GM11168 (cell line): Measurements from ENCODE around the gene PKNOX2.

Experiments used
- in situ Hi-C: fragments of 300-500 bp; cut with MboI; formaldehyde crosslinking; loops from one replicate; pipeline ENCODE4 v1.12.0; 2022; ENCODE audit warnings: low sequenced_read_pairs; ENCODE audit not compliant: unreplicated experiment

The PKNOX2 gene

DNA sequence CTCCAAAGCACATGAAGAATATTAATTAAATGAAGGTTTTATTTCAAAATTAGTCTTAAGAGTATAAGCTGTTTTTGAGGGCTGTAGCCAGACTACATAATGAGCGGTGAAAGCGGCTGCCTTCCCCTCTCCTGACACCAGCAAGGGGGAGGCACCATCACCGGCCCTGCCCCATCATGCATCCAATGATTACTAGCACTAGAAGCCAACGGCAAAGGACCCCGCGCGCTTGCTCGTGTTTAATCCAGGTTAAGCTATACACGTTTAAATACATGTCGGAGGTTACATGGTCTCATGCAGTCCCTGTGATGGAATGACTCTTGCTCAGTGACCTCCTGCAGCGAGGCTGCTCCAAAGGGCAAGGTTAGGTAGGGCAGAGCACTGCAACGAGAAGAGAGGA, 281.2 kb downstream of the PKNOX2 start:
- in situ Hi-C loops: no loop called here

DNA sequence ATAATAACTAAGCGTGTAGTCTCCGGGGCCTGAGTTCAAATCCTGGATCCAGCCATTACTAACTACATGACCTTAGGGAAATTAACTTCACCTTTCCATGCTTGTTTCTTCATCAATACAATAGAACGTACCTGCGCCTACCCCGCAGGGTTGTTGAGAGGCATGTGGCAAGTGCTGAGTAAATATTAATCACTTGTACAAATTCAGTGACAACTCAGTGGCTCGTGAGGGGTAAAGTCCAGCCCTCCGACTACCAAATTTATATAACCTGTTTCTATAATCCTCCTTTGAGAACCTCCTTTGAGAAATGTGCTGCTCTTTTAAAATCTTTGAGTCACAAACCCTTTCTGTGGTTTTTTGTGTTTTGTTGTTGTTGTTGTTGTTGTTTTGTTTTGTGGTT, 281.7 kb downstream of the PKNOX2 start:
- in situ Hi-C loops: no loop called here

DNA sequence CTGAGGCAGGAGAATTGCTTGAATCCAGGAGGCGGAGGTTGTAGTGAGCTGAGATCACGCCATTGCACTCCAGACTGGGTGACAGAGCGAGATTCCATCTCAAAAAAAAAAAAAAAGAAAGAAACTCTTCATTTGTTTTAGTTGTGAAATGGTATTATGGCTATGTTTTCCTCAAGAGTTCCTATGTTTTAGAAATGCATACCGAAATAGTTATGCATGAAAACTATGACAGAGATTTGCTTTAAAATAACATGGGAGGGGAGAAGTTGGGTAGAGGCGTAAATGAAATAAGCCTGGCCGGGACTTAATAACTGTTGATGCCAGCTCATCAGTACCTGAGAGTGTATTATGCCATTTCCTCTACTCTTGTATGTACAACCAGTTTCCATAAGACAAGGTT, 283.2 kb downstream of the PKNOX2 start:
- in situ Hi-C loops: no loop called here

DNA sequence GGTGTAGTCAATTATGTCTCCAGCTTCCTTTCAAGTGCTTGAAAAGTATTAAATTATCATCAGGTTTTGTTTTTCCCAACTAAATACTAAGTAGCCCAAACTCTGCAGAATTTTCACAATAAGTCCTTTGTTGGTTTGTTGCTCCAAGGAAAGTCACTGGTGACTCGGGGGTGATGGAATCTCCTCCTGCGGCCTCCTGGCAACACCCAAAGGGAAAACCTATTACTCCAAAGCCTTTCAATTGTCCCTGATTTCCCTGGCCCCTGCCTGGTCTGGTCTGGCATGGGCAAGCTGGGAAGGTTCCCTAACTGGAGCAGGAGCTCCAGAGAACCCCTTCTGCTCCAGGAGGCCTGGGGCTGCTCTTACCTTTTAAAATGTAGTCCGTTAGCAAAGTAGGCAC, 283.6 kb downstream of the PKNOX2 start:
- in situ Hi-C loops: no loop called here

GRCh38 chr11:125449565-125449964, 285.0 kb downstream of the PKNOX2 start:
- in situ Hi-C loops: no loop called here

- in situ Hi-C loops: no loop called here
These were observed 287.0 kb downstream of the PKNOX2 start for GRCh38 chr11:125451400-125452124.

DNA sequence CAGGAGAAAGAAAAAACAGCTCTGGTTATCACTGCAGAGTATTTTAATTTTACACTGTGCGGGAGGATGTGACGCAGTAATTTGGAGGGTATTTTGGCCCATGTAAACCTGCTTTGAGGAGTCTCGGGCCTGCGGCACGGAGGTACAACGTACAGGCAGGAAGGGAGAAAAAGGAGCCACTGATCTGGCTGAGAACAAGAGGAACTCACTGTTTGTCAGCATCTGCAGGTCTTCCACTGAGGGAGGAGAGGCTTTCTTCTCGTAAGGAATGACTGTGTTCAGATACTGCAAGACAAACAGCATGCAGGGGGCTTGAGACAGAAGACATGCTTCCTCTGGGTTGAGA, 287.5 kb downstream of the PKNOX2 start:
- in situ Hi-C loops: no loop called here

GRCh38 chr11:125454047-125454446, 289.5 kb downstream of the PKNOX2 start:
- in situ Hi-C loops: no loop called here

- in situ Hi-C loops: no loop called here
These were observed 291.3 kb downstream of the PKNOX2 start for GRCh38 chr11:125455851-125456250.

DNA sequence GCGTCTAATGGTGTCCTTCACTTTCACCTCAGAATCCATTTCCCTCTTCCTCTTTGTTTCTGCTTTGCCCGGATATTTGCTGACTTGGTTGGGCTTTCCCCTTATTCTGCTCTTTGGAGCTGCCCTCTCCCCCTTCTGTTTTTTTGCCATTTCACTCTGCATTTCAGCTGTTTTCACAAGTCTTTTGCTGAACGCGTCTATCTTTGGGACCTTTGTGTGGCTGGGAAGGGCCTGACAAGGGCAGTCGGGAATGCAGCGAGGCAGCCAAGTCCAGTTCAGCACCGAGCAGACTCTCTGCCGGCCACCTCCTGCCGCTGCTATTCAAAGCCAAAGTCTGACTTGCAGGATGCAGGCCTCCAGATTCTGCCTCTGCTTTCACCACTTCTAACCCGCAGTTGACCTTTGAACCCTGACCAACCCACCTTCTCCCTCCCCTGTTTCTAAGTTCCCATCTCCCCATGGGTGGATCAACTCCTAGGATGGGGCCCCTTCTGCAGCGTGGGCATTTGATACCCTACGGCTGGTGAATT, 293.3 kb downstream of the PKNOX2 start:
- in situ Hi-C loops: no loop called here

GRCh38 chr11:125460275-125460674, 295.7 kb downstream of the PKNOX2 start:
- in situ Hi-C loops: no loop called here

DNA sequence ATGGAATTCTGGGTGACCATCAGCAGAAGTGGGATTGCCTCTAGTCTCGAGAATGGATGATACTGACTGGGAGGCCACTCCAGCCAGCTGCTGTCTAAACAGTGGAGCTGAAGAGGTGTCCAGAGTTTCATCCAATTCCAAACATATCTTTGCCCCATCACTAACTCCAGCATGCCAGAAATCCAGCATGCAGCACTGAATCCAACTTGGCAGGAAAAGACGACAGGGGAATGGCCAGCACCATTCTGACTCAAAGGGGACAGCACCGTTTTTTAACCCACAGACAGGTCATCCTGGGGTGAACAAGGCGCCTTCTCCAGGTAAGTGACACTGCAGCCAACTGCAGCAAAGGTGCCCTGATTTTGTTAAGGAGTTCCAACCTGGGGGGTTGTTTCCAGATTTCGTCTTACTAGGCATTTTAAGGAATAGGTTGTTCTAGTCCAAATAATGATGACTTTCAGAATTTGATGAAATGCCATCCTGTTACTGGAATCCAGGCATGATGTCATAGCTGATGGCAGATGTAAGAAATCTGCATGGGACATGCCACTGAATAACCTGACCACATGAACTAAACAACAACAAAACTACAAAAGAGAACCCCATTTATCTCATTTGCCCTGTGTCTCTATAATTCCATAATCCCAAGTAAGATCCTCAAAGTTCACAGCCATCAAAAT, 299.2 kb downstream of the PKNOX2 start:
- in situ Hi-C loops: no loop called here

DNA sequence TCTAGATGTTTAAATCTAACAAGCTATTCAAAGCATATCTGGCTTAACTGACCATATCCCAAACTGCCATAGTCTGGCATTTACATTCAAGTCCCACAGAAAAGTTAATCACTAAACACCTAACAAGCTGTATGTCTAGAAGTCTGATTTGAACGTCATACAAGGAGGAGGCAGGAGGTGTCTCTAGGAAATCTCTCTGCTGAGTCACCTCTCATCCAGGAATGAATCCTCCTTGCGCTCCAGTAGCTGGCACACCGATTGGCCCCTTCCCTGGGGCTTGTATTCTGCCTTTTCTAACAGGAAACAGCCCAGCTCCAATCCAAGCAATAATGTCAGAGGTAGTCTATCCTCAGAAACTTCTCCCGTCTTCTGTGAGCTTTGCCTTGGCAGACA, 299.7 kb downstream of the PKNOX2 start:
- in situ Hi-C loops: no loop called here

GRCh38 chr11:125464666-125465065, 300.1 kb downstream of the PKNOX2 start:
- in situ Hi-C loops: no loop called here

- in situ Hi-C loops: no loop called here
These were observed 300.7 kb downstream of the PKNOX2 start for GRCh38 chr11:125465255-125465654.

DNA sequence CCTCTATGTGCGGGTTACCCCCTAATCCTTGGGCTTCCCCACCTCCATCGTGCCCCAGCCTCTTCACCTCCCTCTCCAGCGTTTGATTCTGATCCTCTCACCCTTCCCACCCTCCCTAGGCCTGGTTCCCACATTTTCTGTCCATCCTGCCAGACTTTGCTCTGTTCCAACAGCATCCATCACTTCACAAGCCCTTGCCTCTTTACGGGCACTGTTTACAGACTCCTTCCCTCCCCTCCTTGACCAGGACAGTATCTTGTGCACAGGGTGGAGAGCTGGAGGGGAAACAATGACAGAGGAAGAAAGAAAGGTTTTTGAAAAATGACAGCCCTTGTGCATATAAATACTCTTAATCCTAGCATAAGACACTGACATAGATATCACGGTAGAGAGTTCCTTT, 301.1 kb downstream of the PKNOX2 start:
- in situ Hi-C loops: no loop called here

DNA sequence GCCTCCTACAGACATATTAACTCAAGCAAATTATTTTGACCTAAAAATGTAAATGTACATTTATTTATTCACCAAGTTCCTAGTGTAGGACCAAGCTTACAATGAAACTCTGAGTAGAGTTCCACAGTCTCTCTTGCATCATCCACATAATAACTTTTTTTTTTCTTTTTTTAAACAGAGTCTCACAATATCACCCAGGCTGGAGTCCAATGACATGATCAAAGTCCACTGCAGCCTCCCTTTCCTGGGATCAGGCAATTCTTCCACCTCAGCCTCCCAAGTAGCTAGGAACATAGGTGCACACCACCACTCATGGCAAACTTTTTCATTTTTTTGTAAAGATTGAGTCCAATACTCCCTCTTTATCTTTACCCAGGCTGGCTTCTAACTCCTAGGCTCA, 303.5 kb downstream of the PKNOX2 start:
- in situ Hi-C loops: no loop called here

GRCh38 chr11:125468852-125469251, 304.3 kb downstream of the PKNOX2 start:
- in situ Hi-C loops: no loop called here

- in situ Hi-C loops: no loop called here
These were observed 305.8 kb downstream of the PKNOX2 start for GRCh38 chr11:125470355-125470754.

DNA sequence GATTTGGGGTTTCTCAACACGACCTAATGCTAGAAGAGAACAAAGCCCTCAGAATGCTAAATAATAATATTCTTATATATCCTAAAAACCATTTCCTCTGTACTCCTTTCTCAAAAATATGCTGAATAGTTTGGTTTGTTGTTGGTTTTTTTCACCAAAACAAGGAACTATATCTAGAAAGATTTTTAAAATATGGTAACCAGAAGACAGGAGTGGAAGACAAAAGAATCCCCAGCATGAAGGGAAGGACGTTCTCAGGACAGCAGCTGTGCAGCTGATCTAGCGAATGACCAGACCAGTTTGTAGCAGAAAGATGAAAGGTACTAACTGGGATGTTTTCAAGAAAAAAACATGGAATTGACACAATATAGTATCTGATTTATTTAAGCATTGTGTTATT, 312.2 kb downstream of the PKNOX2 start:
- in situ Hi-C loops: no loop called here

GRCh38 chr11:125479137-125479536, 314.6 kb downstream of the PKNOX2 start:
- in situ Hi-C loops: no loop called here

GRCh38 chr11:125481531-125481930, 317.0 kb downstream of the PKNOX2 start:
- in situ Hi-C loops: no loop called here
